Suprapubic skin (tissue), 4 donors: ENCODE results near the gene HEXIM1.

ENCODE experiments used
- CTCF ChIP-seq, 2 donors: fragments of 200-600 bp in 1 of 2; fragments of 450-650 bp in 1 of 2; sonication (generic) in 1 of 2; IDR thresholded peaks; one replicate each; pipeline ENCODE4 v1.5.1; 2016 to 2019; ENCODE audit warnings: antibody characterized with exemption in 2 of 2, mild to moderate bottlenecking in 1 of 2, moderate library complexity in 1 of 2
- EP300 ChIP-seq: sonication (generic); formaldehyde crosslinking; IDR thresholded peaks from one replicate; pipeline ENCODE4 v1.6.1; 2017; ENCODE audit warnings: antibody characterized with exemption
- POLR2A ChIP-seq, 2 donors: fragments of 450-650 bp; IDR thresholded peaks; one replicate each; pipeline ENCODE4 v1.6.1; 2017; ENCODE audit warnings: antibody characterized with exemption in 2 of 2, mild to moderate bottlenecking in 2 of 2, moderate library complexity in 2 of 2
- POLR2AphosphoS5 ChIP-seq, 3 donors: sonication (generic); formaldehyde crosslinking; IDR thresholded peaks; one replicate each; pipeline ENCODE4 v1.6.1; 2017; ENCODE audit warnings: antibody characterized with exemption in 3 of 3

- TF ChIP-seq POLR2A (IDR thresholded peaks at IDR 0.05) = no peak
- no peak for TF ChIP-seq POLR2AphosphoS5 (IDR thresholded peaks at IDR 0.05)
- no peak for TF ChIP-seq CTCF (IDR thresholded peaks at IDR 0.05)
- no peak for TF ChIP-seq EP300
Measured at GRCh38 chr17:45101546-45101882, 46.8 kb upstream of the HEXIM1 start.
